ENCODE data around the gene C11orf71. TPM values are rescaled to one million over a fixed set of nuclear protein-coding genes. Genes with fewer than 3 reads are reported as not detected.

C11orf71 gene
- total and polyA plus RNA-seq, 9 donors: 6.5 to 15.3 (median 9.5) TPM

- H3K4me3 ChIP-seq: no peak overlapping the region
- peaks cover 3% of the 10 kb centered on the region for H3K4me1 ChIP-seq (ENCODE audit: insufficient read depth)
- no peak for TF ChIP-seq POLR2A (IDR thresholded peaks at IDR 0.05)
- TF ChIP-seq CTCF (IDR thresholded peaks at IDR 0.05): no peak
- TF ChIP-seq EP300 (IDR thresholded peaks at IDR 0.05): no peak
- no peaks in the 10 kb centered on the region for H3K36me3 ChIP-seq
- H3K9me3 ChIP-seq: no peaks in the 10 kb centered on the region
- 5 to 20% (median 11%) methylated on average over 3 of the region's 3 CpGs for WGBS, 3 donors
- no peaks in the 10 kb centered on the region for H3K27me3 ChIP-seq
- no peak overlapping the region for H3K27ac ChIP-seq
- no peak for DNase-seq
- intact Hi-C loops (cut with DNase I): no loop called here
Observed at GRCh38 chr11:114447892-114448291, 47.6 kb upstream of the C11orf71 start.

- Histone ChIP-seq H3K27me3 (no peaks in the 10 kb centered on the region), H3K36me3 (no peaks in the 10 kb centered on the region), H3K27ac (no peak overlapping the region), H3K4me3 (no peak overlapping the region), H3K9me3 (no peaks in the 10 kb centered on the region), H3K4me1 (ENCODE audit: insufficient read depth) (peaks cover 1% of the 10 kb centered on the region)
- TF ChIP-seq EP300 (IDR thresholded peaks at IDR 0.05) (no peak), POLR2A (IDR thresholded peaks at IDR 0.05) (no peak), CTCF (IDR thresholded peaks at IDR 0.05) (no peak)
- no peak for DNase-seq
- 46 to 61% (median 47%) methylated on average over 2 of the region's 2 CpGs for WGBS, 3 donors
- intact Hi-C loops (cut with DNase I): no loop called here
Observed at GRCh38 chr11:114447444-114447843, 47.1 kb upstream of the C11orf71 start.

GRCh38 chr11:114442536-114442935 is 42.2 kb upstream of the C11orf71 start:
- Histone ChIP-seq H3K4me3 (no peak overlapping the region), H3K27ac (no peak overlapping the region), H3K27me3 (no peaks in the 10 kb centered on the region), H3K4me1 (ENCODE audit: insufficient read depth) (peaks cover 9% of the 10 kb centered on the region), H3K36me3 (no peaks in the 10 kb centered on the region), H3K9me3 (no peaks in the 10 kb centered on the region)
- no peak for DNase-seq
- intact Hi-C loops (cut with DNase I): loop anchor here in 1 of 4 donors (5.0 kb wide), 1 partner anchor 400 kb away; no protein-coding TSS in a partner anchor
- 58 to 81% (median 77%) methylated on average over 1 of the region's 1 CpG for WGBS, 3 donors
- no peak for TF ChIP-seq POLR2A (IDR thresholded peaks at IDR 0.05)

GRCh38 chr11:114441921-114442320 is 41.6 kb upstream of the C11orf71 start:
- H3K27me3 ChIP-seq: no peaks in the 10 kb centered on the region
- intact Hi-C loops (cut with DNase I): loop anchor here in 1 of 4 donors (5.0 kb wide), 1 partner anchor 400 kb away; no protein-coding TSS in a partner anchor
- TF ChIP-seq CTCF (IDR thresholded peaks at IDR 0.05) (no peak), EP300 (IDR thresholded peaks at IDR 0.05) (no peak), POLR2A (IDR thresholded peaks at IDR 0.05) (no peak)

GRCh38 chr11:114440971-114441763 is 40.9 kb upstream of the C11orf71 start:
- DNase-seq: no peak
- Histone ChIP-seq H3K36me3 (no peaks in the 10 kb centered on the region), H3K4me1 (ENCODE audit: insufficient read depth) (peaks cover 9% of the 10 kb centered on the region), H3K27me3 (no peaks in the 10 kb centered on the region), H3K27ac (no peak overlapping the region), H3K4me3 (peak overlapping the region; percentile 73), H3K9me3 (no peaks in the 10 kb centered on the region)
- TF ChIP-seq CTCF (IDR thresholded peaks at IDR 0.05): no peak
- TF ChIP-seq EP300 (IDR thresholded peaks at IDR 0.05): no peak
- no peak for TF ChIP-seq POLR2A (IDR thresholded peaks at IDR 0.05)
- 27 to 39% (median 32%) methylated on average over 7 of the region's 7 CpGs for WGBS, 3 donors
- intact Hi-C loops (cut with DNase I): loop anchor here in 1 of 4 donors (5.0 kb wide), 1 partner anchor 399 kb away; no protein-coding TSS in a partner anchor

More at GRCh38 chr11:114441921-114442320, 41.6 kb upstream of the C11orf71 start:
- H3K4me3 ChIP-seq: no peak overlapping the region
- no peaks in the 10 kb centered on the region for H3K36me3 ChIP-seq
- DNase-seq: no peak
- peaks cover 9% of the 10 kb centered on the region for H3K4me1 ChIP-seq (ENCODE audit: insufficient read depth)
- H3K9me3 ChIP-seq: no peaks in the 10 kb centered on the region
- no peak overlapping the region for H3K27ac ChIP-seq
- 55 to 66% (median 56%) methylated on average over 2 of the region's 2 CpGs for WGBS, 3 donors

Measured in ovary (tissue), 9 donors.